Smooth muscle cell (in vitro differentiated cells): ENCODE results near the gene HDGFL2. TPM values are rescaled to one million over a fixed set of nuclear protein-coding genes. Genes with fewer than 3 reads are reported as not detected.

ENCODE experiments used
- DNase-seq: peaks from one replicate; lab custom pipeline; 2025; ENCODE audit not compliant: unreplicated experiment; lab: John Stamatoyannopoulos, UW
- H2AFZ ChIP-seq: fragments of 200-600 bp; sonication (generic); 2 replicates; pipeline ENCODE4 v1.6.0; 2016; ENCODE audit warnings: antibody characterized with exemption, low read depth, mild to moderate bottlenecking
- H3F3A ChIP-seq: fragments of 200-600 bp; sonication (generic); 2 replicates; pipeline ENCODE4 v1.6.0; 2017; ENCODE audit warnings: antibody characterized with exemption, low read depth
- H3K27ac ChIP-seq: fragments of 200-600 bp; sonication (generic); 2 replicates; pipeline ENCODE4 v1.5.1; 2016; ENCODE audit warnings: low read depth, mild to moderate bottlenecking
- H3K27me3 ChIP-seq: fragments of 200-600 bp; sonication (generic); 2 replicates; pipeline ENCODE4 v1.6.1; 2016; ENCODE audit warnings: low read depth, mild to moderate bottlenecking
- H3K36me3 ChIP-seq: fragments of 200-600 bp; sonication (generic); 2 replicates; pipeline ENCODE4 v1.5.1; 2016; ENCODE audit warnings: low read depth
- H3K4me1 ChIP-seq: fragments of 200-600 bp; sonication (generic); 2 replicates; pipeline ENCODE4 v1.5.1; 2016; ENCODE audit warnings: low read depth
- H3K4me2 ChIP-seq: fragments of 200-600 bp; sonication (generic); 2 replicates; pipeline ENCODE4 v1.6.0; 2016; ENCODE audit warnings: mild to moderate bottlenecking
- H3K4me3 ChIP-seq: fragments of 200-600 bp; sonication (generic); 2 replicates; pipeline ENCODE4 v1.5.1; 2016; ENCODE audit warnings: mild to moderate bottlenecking
- H3K79me2 ChIP-seq: fragments of 200-600 bp; sonication (generic); 2 replicates; pipeline ENCODE4 v1.6.0; 2016; ENCODE audit warnings: low read depth, mild to moderate bottlenecking
- H3K9ac ChIP-seq: fragments of 200-600 bp; sonication (generic); 2 replicates; pipeline ENCODE4 v1.6.0; 2016; ENCODE audit warnings: low read depth
- H3K9me3 ChIP-seq: fragments of 200-600 bp; sonication (generic); replicated peaks from 2 replicates; pipeline ENCODE4 v1.5.1; 2016; ENCODE audit warnings: low read depth
- H4K20me1 ChIP-seq: fragments of 200-600 bp; sonication (generic); 2 replicates; pipeline ENCODE4 v1.6.0; 2016; ENCODE audit warnings: low read depth
- CTCF ChIP-seq: fragments of 200-600 bp; sonication (generic); IDR thresholded peaks from 2 replicates; pipeline ENCODE4 v1.5.1; 2017; ENCODE audit warnings: borderline replicate concordance, mild to moderate bottlenecking, antibody characterized with exemption; ENCODE audit not compliant: insufficient read depth, poor library complexity, severe bottlenecking
- WGBS: methylation state at CpG from one replicate; pipeline ENCODE4 v1.1.7; 2016; ENCODE audit warnings: low lambda C conversion rate; 5-methylcytosine and 5-hydroxymethylcytosine counted together
- polyA plus RNA-seq: library from polyadenylated mRNA; unstranded; fragments of >200 nt; fragmentation: Nextera tagmentation; extraction: Ambion mirVana; gene quantifications from 2 replicates; pipeline ENCODE4 v1.2.1, GENCODE V29; 2016
- total RNA-seq: library from RNA; depleted of rRNA; stranded (reverse); fragments of >200 nt; gene quantifications from 2 replicates; pipeline ENCODE4 v1.2.3, GENCODE V29; 2014

Gene HDGFL2
- total and polyA plus RNA-seq, 2 experiments from 2014 or later = 27.9 to 94.1 TPM

- Histone ChIP-seq H4K20me1 (peaks cover 17% of the 10 kb centered on the region), H2AFZ (no peak overlapping the region), H3K27me3 (no peaks in the 10 kb centered on the region), H3K4me3 (no peak overlapping the region), H3K9ac (no peak overlapping the region), H3K4me1 (no peaks in the 10 kb centered on the region), H3K36me3 (no peaks in the 10 kb centered on the region), H3K4me2 (no peak overlapping the region), H3K9me3 (no peaks in the 10 kb centered on the region), H3K27ac (no peak overlapping the region), H3K79me2 (no peaks in the 10 kb centered on the region), H3F3A (no peaks in the 10 kb centered on the region)
- no peak for TF ChIP-seq CTCF
- no peak for DNase-seq
- 93% methylated on average over 20 of the region's 20 CpGs for WGBS
Measured at GRCh38 chr19:4443966-4444764, 27.9 kb upstream of the HDGFL2 start.

- 93% methylated on average over 36 of the region's 36 CpGs for WGBS
- Histone ChIP-seq H3K36me3 (no peaks in the 10 kb centered on the region), H3K4me2 (no peak overlapping the region), H3K27ac (no peak overlapping the region), H4K20me1 (peaks cover 25% of the 10 kb centered on the region), H3K27me3 (no peaks in the 10 kb centered on the region), H3K79me2 (no peaks in the 10 kb centered on the region), H3K9me3 (no peaks in the 10 kb centered on the region), H3K4me3 (no peak overlapping the region), H3K9ac (no peak overlapping the region), H2AFZ (no peak overlapping the region), H3F3A (no peaks in the 10 kb centered on the region), H3K4me1 (no peaks in the 10 kb centered on the region)
- no peak for DNase-seq
- TF ChIP-seq CTCF = no peak
Measured at GRCh38 chr19:4444765-4445741, 27.0 kb upstream of the HDGFL2 start.

- Histone ChIP-seq H3K27ac (no peak overlapping the region), H3K4me2 (no peak overlapping the region), H3K9me3 (no peaks in the 10 kb centered on the region), H3K79me2 (no peaks in the 10 kb centered on the region), H3K9ac (no peak overlapping the region), H3K27me3 (no peaks in the 10 kb centered on the region), H3K4me3 (no peak overlapping the region), H2AFZ (no peak overlapping the region), H3F3A (no peaks in the 10 kb centered on the region), H4K20me1 (peaks cover 30% of the 10 kb centered on the region), H3K36me3 (no peaks in the 10 kb centered on the region), H3K4me1 (no peaks in the 10 kb centered on the region)
- DNase-seq = no peak
- TF ChIP-seq CTCF = no peak
- 95% methylated on average over 58 of the region's 58 CpGs for WGBS
Measured at GRCh38 chr19:4445963-4446703, 26.0 kb upstream of the HDGFL2 start.
